Measurements from ENCODE around the gene PRDX3.
"Not testable (repeated sequence)": the region's sequence is repeated elsewhere in the genome, so short reads cannot be mapped to it uniquely, and the experiment has no call there.

The PRDX3 gene

GRCh38 chr10:119205894-119206602 lies 27.4 kb upstream of the PRDX3 start:
- DNase-seq: peak; percentile 35

GRCh38 chr10:119203006-119203405 lies 24.4 kb upstream of the PRDX3 start:
- DNase-seq: no peak

GRCh38 chr10:119201233-119201632 lies 22.6 kb upstream of the PRDX3 start:
- DNase-seq: no peak

- DNase-seq: peak; percentile 60
These were observed 20.8 kb upstream of the PRDX3 start for GRCh38 chr10:119199231-119199992.

- DNase-seq: no peak
These were observed 19.8 kb upstream of the PRDX3 start for GRCh38 chr10:119198438-119198837.

- DNase-seq: no peak
These were observed 19.3 kb upstream of the PRDX3 start for GRCh38 chr10:119197921-119198320.

GRCh38 chr10:119191881-119192280 lies 13.3 kb upstream of the PRDX3 start:
- DNase-seq: no peak

- no peak for DNase-seq
These were observed 12.6 kb upstream of the PRDX3 start for GRCh38 chr10:119190954-119191785.

- DNase-seq: no peak
These were observed 11.7 kb upstream of the PRDX3 start for GRCh38 chr10:119190353-119190752.

- DNase-seq: no peak
These were observed 11.2 kb upstream of the PRDX3 start for GRCh38 chr10:119189811-119190282.

- DNase-seq: no peak
These were observed 5.2 kb upstream of the PRDX3 start for GRCh38 chr10:119183664-119184412.

- not testable (repeated sequence) for DNase-seq
These were observed 2.3 kb upstream of the PRDX3 start for GRCh38 chr10:119180850-119181400.

GRCh38 chr10:119177708-119178371 lies 772 bp downstream of the PRDX3 start:
- no peak for DNase-seq

GRCh38 chr10:119176166-119176565 lies 2.4 kb downstream of the PRDX3 start:
- no peak for DNase-seq

GRCh38 chr10:119174109-119174508 lies 4.5 kb downstream of the PRDX3 start:
- no peak for DNase-seq

GRCh38 chr10:119167041-119167440 lies 11.6 kb downstream of the PRDX3 start:
- DNase-seq: no peak

GRCh38 chr10:119166564-119166963 lies 12.0 kb downstream of the PRDX3 start:
- no peak for DNase-seq

GRCh38 chr10:119166118-119166500 lies 12.5 kb downstream of the PRDX3 start:
- no peak for DNase-seq

- DNase-seq: peak; percentile 73
These were observed 13.2 kb downstream of the PRDX3 start, which contains the start of gene SFXN4 for GRCh38 chr10:119165171-119166117. Gene SFXN4 (minus strand): TSS chr10:119165714. CDS start chr10:119165647, 67 bp downstream.

- no peak for DNase-seq
These were observed 16.0 kb downstream of the PRDX3 start for GRCh38 chr10:119162452-119163092.
